Liver (tissue), 9 donors: ENCODE results near the gene ARHGAP10. TPM values are rescaled to one million over a fixed set of nuclear protein-coding genes. Genes with fewer than 3 reads are reported as not detected.

Experiments
- DNase-seq: peaks from one replicate; pipeline ENCODE4 v3.0.0-alpha.2; 2017; ENCODE audit warnings: low spot score
- H3K27ac ChIP-seq, 2 donors: one replicate each; pipeline ENCODE4 v1.7.0; 2013; ENCODE audit warnings: inconsistent platforms in 2 of 2, low read length in 2 of 2, control low read depth in 1 of 2, low read depth in 1 of 2, mild to moderate bottlenecking in 1 of 2
- H3K27me3 ChIP-seq, 4 donors: one replicate each; pipeline versions ENCODE4 v1.6.1 to v1.7.0; 2013; ENCODE audit warnings: low read length in 3 of 4, inconsistent platforms in 1 of 4, mild to moderate bottlenecking in 1 of 4, moderate library complexity in 1 of 4; ENCODE audit not compliant: control insufficient read depth in 4 of 4, insufficient read depth in 4 of 4
- H3K36me3 ChIP-seq, 4 donors: one replicate each; pipeline versions ENCODE4 v1.6.1 to v1.7.0; 2013; ENCODE audit warnings: low read length in 3 of 4, mild to moderate bottlenecking in 3 of 4, low read depth in 1 of 4, moderate library complexity in 1 of 4; ENCODE audit not compliant: control insufficient read depth in 4 of 4, insufficient read depth in 3 of 4
- H3K4me1 ChIP-seq, 4 donors: one replicate each; pipeline versions ENCODE4 v1.6.1 to v1.7.0; 2013; ENCODE audit warnings: low read length in 3 of 4, mild to moderate bottlenecking in 3 of 4, moderate library complexity in 1 of 4; ENCODE audit not compliant: control insufficient read depth in 4 of 4, insufficient read depth in 4 of 4
- H3K4me3 ChIP-seq, 3 donors: one replicate each; pipeline versions ENCODE4 v1.6.1 to v1.7.0; 2013; ENCODE audit warnings: low read length in 3 of 3, control low read depth in 1 of 3, low read depth in 1 of 3, mild to moderate bottlenecking in 1 of 3
- H3K9ac ChIP-seq, 2 donors: one replicate each; pipeline ENCODE4 v1.7.0; 2013; ENCODE audit warnings: low read length in 2 of 2, mild to moderate bottlenecking in 2 of 2, moderate library complexity in 2 of 2, control low read depth in 1 of 2, low read depth in 1 of 2
- H3K9me3 ChIP-seq, 4 donors: one replicate each; pipeline versions ENCODE4 v1.6.1 to v1.7.0; 2013; ENCODE audit warnings: low read length in 3 of 4; ENCODE audit not compliant: control insufficient read depth in 4 of 4
- EGR1 ChIP-seq, 2 donors: IDR thresholded peaks; 2 replicates each; pipeline ENCODE4 v1.6.1; 2016 to 2018; ENCODE audit warnings: antibody characterized with exemption in 2 of 2, low read depth in 2 of 2
- FOXA1 ChIP-seq: IDR thresholded peaks from 2 replicates; pipeline ENCODE4 v1.6.1; 2016; ENCODE audit warnings: antibody characterized with exemption
- FOXA2 ChIP-seq: IDR thresholded peaks from 2 replicates; pipeline ENCODE4 v1.6.1; 2016; ENCODE audit warnings: antibody characterized with exemption
- GABPA ChIP-seq, 2 donors: IDR thresholded peaks in 1 of 2; conservative IDR thresholded peaks in 1 of 2; 2 replicates each; pipeline ENCODE4 v1.6.1; 2016; ENCODE audit warnings: antibody characterized with exemption in 2 of 2, mild to moderate bottlenecking in 1 of 2, moderate library complexity in 1 of 2
- HNF4G ChIP-seq: IDR thresholded peaks from 2 replicates; pipeline ENCODE4 v1.6.1; 2016; ENCODE audit warnings: antibody characterized with exemption
- JUND ChIP-seq, 2 donors: IDR thresholded peaks; 2 replicates each; pipeline ENCODE4 v1.6.1; 2016; ENCODE audit warnings: antibody characterized with exemption in 2 of 2
- NR2F2 ChIP-seq: IDR thresholded peaks from 2 replicates; pipeline ENCODE4 v1.6.1; 2016; ENCODE audit warnings: antibody characterized with exemption
- RAD21 ChIP-seq, 2 donors: IDR thresholded peaks; 2 replicates each; pipeline ENCODE4 v1.6.1; 2016; ENCODE audit warnings: antibody characterized with exemption in 2 of 2, mild to moderate bottlenecking in 2 of 2
- TAF1 ChIP-seq: conservative IDR thresholded peaks from 2 replicates; pipeline ENCODE4 v1.6.1; 2016; ENCODE audit warnings: antibody characterized with exemption, mild to moderate bottlenecking
- YY1 ChIP-seq: IDR thresholded peaks from 2 replicates; pipeline ENCODE4 v1.6.1; 2016; ENCODE audit warnings: antibody characterized with exemption, mild to moderate bottlenecking
- WGBS: extraction: QIAGEN DNeasy Blood & Tissue Kit; methylation state at CpG from one replicate; pipeline ENCODE4 v1.1.7; 2013; 5-methylcytosine and 5-hydroxymethylcytosine counted together
- polyA plus RNA-seq, 2 donors: library from polyadenylated mRNA; stranded (reverse) in 1 of 2; unstranded in 1 of 2; fragments of 200-250 nt in 1 of 2; fragments of >200 nt in 1 of 2; fragmentation: Nextera tagmentation in 1 of 2; extraction: Ambion mirVana in 1 of 2; gene quantifications; one replicate each; pipeline versions ENCODE4 v1.2.1 to v1.2.3, GENCODE V29; 2013 to 2015
- total RNA-seq, 2 donors: library from RNA; depleted of rRNA; stranded (reverse); fragments of >200 nt; gene quantifications; one replicate each; pipeline ENCODE4 v1.2.3, GENCODE V29; 2014
- TF ChIP-seq, protein P1 (sequence below): IDR thresholded peaks from 2 replicates; pipeline ENCODE4 v1.6.1; 2016; ENCODE audit warnings: antibody characterized with exemption, mild to moderate bottlenecking
- TF ChIP-seq, protein P2 (sequence below): IDR thresholded peaks from 2 replicates; pipeline ENCODE4 v1.6.1; 2016; ENCODE audit warnings: antibody characterized with exemption
- TF ChIP-seq, protein P3 (sequence below): IDR thresholded peaks from 2 replicates; pipeline ENCODE4 v1.6.1; 2016; ENCODE audit warnings: antibody characterized with exemption
- TF ChIP-seq, protein P4 (sequence below): IDR thresholded peaks from 2 replicates; pipeline ENCODE4 v1.6.1; 2016; ENCODE audit warnings: antibody characterized with exemption
- TF ChIP-seq, protein P5 (sequence below): fragments of 150-350 bp; IDR thresholded peaks from 2 replicates; pipeline ENCODE4 v1.5.1; 2017; ENCODE audit warnings: improper control_type of control experiment, low read depth, low read length; ENCODE audit not compliant: missing input control
- donor health status: healthy.
- donor health status: healthy.
- donor health status: healthy.
- donor health status: healthy.
- donor health status: healthy.

ARHGAP10 gene
- total and polyA plus RNA-seq, 4 donors = 1.5 to 13.0 (median 4.3) TPM

DNA sequence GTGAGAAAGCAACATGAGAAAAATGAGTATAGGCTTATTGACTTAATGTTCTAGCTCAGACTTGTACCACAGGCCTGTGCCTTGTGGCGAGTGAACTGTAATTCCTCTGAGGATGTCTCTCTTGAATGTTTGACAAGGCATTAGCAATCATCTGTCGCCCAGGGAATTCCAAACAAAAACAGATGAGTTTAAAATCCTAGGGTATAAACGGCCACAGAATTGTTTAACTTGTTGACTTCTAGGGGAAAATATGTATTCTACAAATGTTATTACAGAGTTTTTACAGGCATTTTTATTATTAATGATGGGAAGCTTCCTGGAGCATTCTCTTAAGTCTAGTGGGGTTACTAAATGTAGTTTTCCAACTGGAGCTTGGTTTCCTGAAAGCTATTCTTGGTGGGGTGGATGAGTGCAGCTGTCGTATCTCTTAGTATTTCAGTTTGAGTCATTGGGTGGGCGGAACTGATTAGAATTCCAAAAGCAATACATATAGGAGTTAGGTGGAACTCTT lies 40.6 kb downstream of the ARHGAP10 start (continued):
- TF ChIP-seq, protein P1, sequence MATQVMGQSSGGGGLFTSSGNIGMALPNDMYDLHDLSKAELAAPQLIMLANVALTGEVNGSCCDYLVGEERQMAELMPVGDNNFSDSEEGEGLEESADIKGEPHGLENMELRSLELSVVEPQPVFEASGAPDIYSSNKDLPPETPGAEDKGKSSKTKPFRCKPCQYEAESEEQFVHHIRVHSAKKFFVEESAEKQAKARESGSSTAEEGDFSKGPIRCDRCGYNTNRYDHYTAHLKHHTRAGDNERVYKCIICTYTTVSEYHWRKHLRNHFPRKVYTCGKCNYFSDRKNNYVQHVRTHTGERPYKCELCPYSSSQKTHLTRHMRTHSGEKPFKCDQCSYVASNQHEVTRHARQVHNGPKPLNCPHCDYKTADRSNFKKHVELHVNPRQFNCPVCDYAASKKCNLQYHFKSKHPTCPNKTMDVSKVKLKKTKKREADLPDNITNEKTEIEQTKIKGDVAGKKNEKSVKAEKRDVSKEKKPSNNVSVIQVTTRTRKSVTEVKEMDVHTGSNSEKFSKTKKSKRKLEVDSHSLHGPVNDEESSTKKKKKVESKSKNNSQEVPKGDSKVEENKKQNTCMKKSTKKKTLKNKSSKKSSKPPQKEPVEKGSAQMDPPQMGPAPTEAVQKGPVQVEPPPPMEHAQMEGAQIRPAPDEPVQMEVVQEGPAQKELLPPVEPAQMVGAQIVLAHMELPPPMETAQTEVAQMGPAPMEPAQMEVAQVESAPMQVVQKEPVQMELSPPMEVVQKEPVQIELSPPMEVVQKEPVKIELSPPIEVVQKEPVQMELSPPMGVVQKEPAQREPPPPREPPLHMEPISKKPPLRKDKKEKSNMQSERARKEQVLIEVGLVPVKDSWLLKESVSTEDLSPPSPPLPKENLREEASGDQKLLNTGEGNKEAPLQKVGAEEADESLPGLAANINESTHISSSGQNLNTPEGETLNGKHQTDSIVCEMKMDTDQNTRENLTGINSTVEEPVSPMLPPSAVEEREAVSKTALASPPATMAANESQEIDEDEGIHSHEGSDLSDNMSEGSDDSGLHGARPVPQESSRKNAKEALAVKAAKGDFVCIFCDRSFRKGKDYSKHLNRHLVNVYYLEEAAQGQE = no peak
- TF ChIP-seq HNF4G = no peak
- TF ChIP-seq JUND (IDR thresholded peaks at IDR 0.05) = no peak
- TF ChIP-seq, protein P2, sequence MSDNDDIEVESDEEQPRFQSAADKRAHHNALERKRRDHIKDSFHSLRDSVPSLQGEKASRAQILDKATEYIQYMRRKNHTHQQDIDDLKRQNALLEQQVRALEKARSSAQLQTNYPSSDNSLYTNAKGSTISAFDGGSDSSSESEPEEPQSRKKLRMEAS = no peak
- no peak for TF ChIP-seq NR2F2
- no peak for TF ChIP-seq GABPA (IDR thresholded peaks at IDR 0.05 in 1 of 2, conservative IDR thresholded peaks at IDR 0.05 in 1 of 2)
- no peak for TF ChIP-seq YY1
- TF ChIP-seq FOXA1 = no peak

DNA sequence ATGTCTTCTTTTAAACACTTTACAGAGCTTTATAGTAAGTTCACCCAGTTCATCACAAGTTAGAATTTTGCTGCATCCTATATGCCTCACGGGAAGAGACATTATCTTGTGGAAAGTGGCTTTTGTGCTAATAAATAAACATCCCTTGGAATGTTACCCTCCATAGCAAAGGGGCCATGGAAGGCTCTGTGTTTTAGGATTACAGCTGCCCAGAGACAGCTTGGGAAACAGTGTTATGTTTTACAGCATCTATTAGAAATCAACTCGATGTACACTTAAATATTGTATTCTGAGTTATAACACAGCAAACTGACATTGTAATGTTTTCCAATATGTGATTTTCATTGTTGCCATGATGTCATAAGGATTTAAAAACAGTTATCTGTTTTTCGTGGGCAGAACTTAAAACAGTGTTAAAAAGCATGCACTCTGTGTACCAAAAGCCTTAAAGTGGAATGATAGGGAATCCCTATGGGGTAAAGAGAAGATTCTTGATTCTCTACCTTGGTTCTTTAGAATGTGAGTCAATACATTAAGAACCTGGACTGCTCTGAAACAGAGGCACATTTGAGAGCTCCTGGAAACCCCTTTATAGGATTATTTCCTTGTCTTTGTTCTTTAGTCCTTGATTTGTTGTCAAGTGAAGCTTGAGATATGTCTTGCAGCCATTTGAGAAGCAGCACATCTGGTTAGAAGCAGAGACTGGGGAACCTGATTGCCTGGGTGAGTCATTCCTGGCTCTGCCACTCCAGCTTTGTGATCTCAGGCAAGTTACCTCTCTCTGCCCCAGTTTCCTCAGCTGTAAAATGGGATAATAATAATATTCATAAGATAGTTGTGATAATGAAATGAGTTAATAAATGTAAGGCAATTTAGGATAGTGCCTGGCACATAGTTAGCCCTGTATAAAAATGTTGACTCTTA lies 41.6 kb downstream of the ARHGAP10 start:
- H3K4me1 ChIP-seq = no peaks in the 10 kb centered on the region
- H3K27me3 ChIP-seq = no peaks in the 10 kb centered on the region
- 50% methylated on average over 3 of the region's 3 CpGs for WGBS
- H3K27ac ChIP-seq = no peak overlapping the region
- no peaks in the 10 kb centered on the region for H3K9me3 ChIP-seq
- H3K4me3 ChIP-seq = no peak overlapping the region
- no peaks in the 10 kb centered on the region for H3K36me3 ChIP-seq
- no peak for DNase-seq
- H3K9ac ChIP-seq = no peak overlapping the region
- TF ChIP-seq RAD21 (IDR thresholded peaks at IDR 0.05) = no peak
- TF ChIP-seq, protein P2 = no peak
- TF ChIP-seq, protein P3, sequence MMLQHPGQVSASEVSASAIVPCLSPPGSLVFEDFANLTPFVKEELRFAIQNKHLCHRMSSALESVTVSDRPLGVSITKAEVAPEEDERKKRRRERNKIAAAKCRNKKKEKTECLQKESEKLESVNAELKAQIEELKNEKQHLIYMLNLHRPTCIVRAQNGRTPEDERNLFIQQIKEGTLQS = no peak
- TF ChIP-seq, protein P1 = no peak
- TF ChIP-seq FOXA2 = no peak
- TF ChIP-seq NR2F2 = no peak
- TF ChIP-seq, protein P4, sequence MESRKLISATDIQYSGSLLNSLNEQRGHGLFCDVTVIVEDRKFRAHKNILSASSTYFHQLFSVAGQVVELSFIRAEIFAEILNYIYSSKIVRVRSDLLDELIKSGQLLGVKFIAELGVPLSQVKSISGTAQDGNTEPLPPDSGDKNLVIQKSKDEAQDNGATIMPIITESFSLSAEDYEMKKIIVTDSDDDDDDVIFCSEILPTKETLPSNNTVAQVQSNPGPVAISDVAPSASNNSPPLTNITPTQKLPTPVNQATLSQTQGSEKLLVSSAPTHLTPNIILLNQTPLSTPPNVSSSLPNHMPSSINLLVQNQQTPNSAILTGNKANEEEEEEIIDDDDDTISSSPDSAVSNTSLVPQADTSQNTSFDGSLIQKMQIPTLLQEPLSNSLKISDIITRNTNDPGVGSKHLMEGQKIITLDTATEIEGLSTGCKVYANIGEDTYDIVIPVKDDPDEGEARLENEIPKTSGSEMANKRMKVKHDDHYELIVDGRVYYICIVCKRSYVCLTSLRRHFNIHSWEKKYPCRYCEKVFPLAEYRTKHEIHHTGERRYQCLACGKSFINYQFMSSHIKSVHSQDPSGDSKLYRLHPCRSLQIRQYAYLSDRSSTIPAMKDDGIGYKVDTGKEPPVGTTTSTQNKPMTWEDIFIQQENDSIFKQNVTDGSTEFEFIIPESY = no peak
- TF ChIP-seq TAF1 = no peak
- TF ChIP-seq, protein P5, sequence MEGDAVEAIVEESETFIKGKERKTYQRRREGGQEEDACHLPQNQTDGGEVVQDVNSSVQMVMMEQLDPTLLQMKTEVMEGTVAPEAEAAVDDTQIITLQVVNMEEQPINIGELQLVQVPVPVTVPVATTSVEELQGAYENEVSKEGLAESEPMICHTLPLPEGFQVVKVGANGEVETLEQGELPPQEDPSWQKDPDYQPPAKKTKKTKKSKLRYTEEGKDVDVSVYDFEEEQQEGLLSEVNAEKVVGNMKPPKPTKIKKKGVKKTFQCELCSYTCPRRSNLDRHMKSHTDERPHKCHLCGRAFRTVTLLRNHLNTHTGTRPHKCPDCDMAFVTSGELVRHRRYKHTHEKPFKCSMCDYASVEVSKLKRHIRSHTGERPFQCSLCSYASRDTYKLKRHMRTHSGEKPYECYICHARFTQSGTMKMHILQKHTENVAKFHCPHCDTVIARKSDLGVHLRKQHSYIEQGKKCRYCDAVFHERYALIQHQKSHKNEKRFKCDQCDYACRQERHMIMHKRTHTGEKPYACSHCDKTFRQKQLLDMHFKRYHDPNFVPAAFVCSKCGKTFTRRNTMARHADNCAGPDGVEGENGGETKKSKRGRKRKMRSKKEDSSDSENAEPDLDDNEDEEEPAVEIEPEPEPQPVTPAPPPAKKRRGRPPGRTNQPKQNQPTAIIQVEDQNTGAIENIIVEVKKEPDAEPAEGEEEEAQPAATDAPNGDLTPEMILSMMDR = no peak
- TF ChIP-seq EGR1 (IDR thresholded peaks at IDR 0.05; ENCODE audit: low read depth in 2 of 2) = no peak
- TF ChIP-seq HNF4G = no peak
- TF ChIP-seq GABPA (IDR thresholded peaks at IDR 0.05 in 1 of 2, conservative IDR thresholded peaks at IDR 0.05 in 1 of 2) = no peak
- TF ChIP-seq FOXA1 = no peak
